DOHH2 (cell line): Measurements from ENCODE around the gene SLC15A1.

Experiments used
- H3F3A ChIP-seq: fragments of 200-600 bp; sonication (generic), shearing (Covaris generic); 2 replicates; pipeline ENCODE4 v1.6.0; 2016; ENCODE audit warnings: antibody characterized with exemption, mild to moderate bottlenecking; ENCODE audit not compliant: control insufficient read depth, insufficient read depth
- H3K27ac ChIP-seq: fragments of 200-600 bp; sonication (generic); 2 replicates; pipeline ENCODE4 v1.5.1; 2014; ENCODE audit warnings: low read depth, mild to moderate bottlenecking, low read length, moderate library complexity
- H3K27me3 ChIP-seq: fragments of 200-600 bp; sonication (generic); 2 replicates; pipeline ENCODE4 v1.6.1; 2014; ENCODE audit warnings: mild to moderate bottlenecking, low read length, mixed read lengths; ENCODE audit not compliant: control insufficient read depth
- H3K36me3 ChIP-seq: fragments of 200-600 bp; sonication (generic); 2 replicates; pipeline ENCODE4 v1.6.1; 2014; ENCODE audit warnings: mild to moderate bottlenecking, low read length, moderate library complexity, mixed read lengths; ENCODE audit not compliant: control insufficient read depth
- H3K4me1 ChIP-seq: fragments of 200-600 bp; sonication (generic); 2 replicates; pipeline ENCODE4 v1.6.1; 2014; ENCODE audit warnings: mild to moderate bottlenecking, low read length, mixed read lengths; ENCODE audit not compliant: control insufficient read depth
- H3K4me2 ChIP-seq: fragments of 200-600 bp; sonication (generic); 2 replicates; pipeline ENCODE4 v1.6.0; 2014; ENCODE audit warnings: mild to moderate bottlenecking, low read length, moderate library complexity
- H3K4me3 ChIP-seq: fragments of 200-600 bp; sonication (generic); 2 replicates; pipeline ENCODE4 v1.5.1; 2014; ENCODE audit warnings: mild to moderate bottlenecking, low read length, mixed read lengths
- H3K79me2 ChIP-seq: fragments of 200-600 bp; sonication (generic); 2 replicates; pipeline ENCODE4 v1.6.1; 2014; ENCODE audit warnings: mild to moderate bottlenecking, low read length, mixed read lengths; ENCODE audit not compliant: control insufficient read depth
- H3K9me2 ChIP-seq: fragments of 200-600 bp; sonication (generic); replicated peaks from 2 replicates; pipeline ENCODE4 v1.6.1; 2014; ENCODE audit warnings: mild to moderate bottlenecking, low read length, mixed read lengths; ENCODE audit not compliant: control insufficient read depth
- H3K9me3 ChIP-seq: fragments of 200-600 bp; sonication (generic); 2 replicates; pipeline ENCODE4 v1.6.1; 2014; ENCODE audit warnings: antibody characterized with exemption, low read length, mixed read lengths; ENCODE audit not compliant: control insufficient read depth, insufficient read depth
- H4K20me1 ChIP-seq: fragments of 200-600 bp; sonication (generic); 2 replicates; pipeline ENCODE4 v1.6.0; 2014; ENCODE audit warnings: low read depth, mild to moderate bottlenecking, antibody characterized with exemption, low read length, moderate library complexity; ENCODE audit not compliant: control insufficient read depth, insufficient read depth
- CTCF ChIP-seq: fragments of 200-600 bp; sonication (generic); IDR thresholded peaks from one replicate; pipeline ENCODE4 v1.5.1; 2014; ENCODE audit warnings: antibody characterized with exemption, mild to moderate bottlenecking, low read depth, low read length; ENCODE audit not compliant: poor library complexity, severe bottlenecking
- EZH2phosphoT487 ChIP-seq: fragments of 200-600 bp; sonication (generic); IDR thresholded peaks from 2 replicates; pipeline ENCODE4 v1.6.1; 2017; ENCODE audit warnings: borderline replicate concordance, mild to moderate bottlenecking, antibody characterized with exemption, low read length, moderate library complexity, mixed read lengths

SLC15A1 gene

GRCh38 chr13:98688373-98688772 lies 64.1 kb downstream of the SLC15A1 start:
- Histone ChIP-seq H3F3A (no peaks in the 10 kb centered on the region), H3K4me3 (no peak overlapping the region)

GRCh38 chr13:98687319-98687718 lies 65.2 kb downstream of the SLC15A1 start:
- Histone ChIP-seq H3K27me3 (0 out of 2 replicates have a peak, but pooled peaks cover 4% of the 10 kb centered on the region), H3K9me2 (no peaks in the 10 kb centered on the region), H3K9me3 (no peaks in the 10 kb centered on the region), H3K79me2 (no peaks in the 10 kb centered on the region), H3K4me3 (no peak overlapping the region), H3K27ac (no peak overlapping the region), H3K4me2 (no peak overlapping the region), H3F3A (no peaks in the 10 kb centered on the region), H4K20me1 (no peaks in the 10 kb centered on the region), H3K4me1 (no peaks in the 10 kb centered on the region), H3K36me3 (no peaks in the 10 kb centered on the region)
- TF ChIP-seq CTCF: no peak
- TF ChIP-seq EZH2phosphoT487: no peak

More at GRCh38 chr13:98688373-98688772, 64.1 kb downstream of the SLC15A1 start:
- Histone ChIP-seq H3K9me3 (no peaks in the 10 kb centered on the region), H3K4me1 (no peaks in the 10 kb centered on the region), H3K36me3 (no peaks in the 10 kb centered on the region), H3K27ac (no peak overlapping the region), H3K79me2 (no peaks in the 10 kb centered on the region), H3K9me2 (no peaks in the 10 kb centered on the region), H3K27me3 (0 out of 2 replicates have a peak, but pooled peaks cover 4% of the 10 kb centered on the region), H3K4me2 (no peak overlapping the region), H4K20me1 (no peaks in the 10 kb centered on the region)
- TF ChIP-seq CTCF: no peak
- no peak for TF ChIP-seq EZH2phosphoT487

- TF ChIP-seq EZH2phosphoT487: no peak
- TF ChIP-seq CTCF: no peak
Observed at GRCh38 chr13:98686270-98686669, 66.2 kb downstream of the SLC15A1 start.

More at GRCh38 chr13:98686270-98686669, 66.2 kb downstream of the SLC15A1 start:
- H3K9me3 ChIP-seq: no peaks in the 10 kb centered on the region
- no peaks in the 10 kb centered on the region for H3K36me3 ChIP-seq
- H3K4me3 ChIP-seq: no peak overlapping the region
- no peaks in the 10 kb centered on the region for H3K4me1 ChIP-seq
- no peaks in the 10 kb centered on the region for H3K9me2 ChIP-seq
- no peak overlapping the region for H3K4me2 ChIP-seq
- 0 out of 2 replicates have a peak, but pooled peaks cover 4% of the 10 kb centered on the region for H3K27me3 ChIP-seq
- H4K20me1 ChIP-seq: no peaks in the 10 kb centered on the region
- no peaks in the 10 kb centered on the region for H3F3A ChIP-seq
- H3K79me2 ChIP-seq: no peaks in the 10 kb centered on the region
- no peak overlapping the region for H3K27ac ChIP-seq
